GM19438 (cell line): ENCODE results near the gene SLAMF1.

Experiments
- ATAC-seq: cut with Tn5 transposase; IDR thresholded peaks from one replicate; pipeline ENCODE4 v1.9.1; 2021; ENCODE audit warnings: low read depth; ENCODE audit not compliant: unreplicated experiment

SLAMF1 gene

GRCh38 chr1:160625725-160626498, 20.9 kb downstream of the SLAMF1 start:
- ATAC-seq, result no peak

GRCh38 chr1:160625321-160625720, 21.5 kb downstream of the SLAMF1 start:
- ATAC-seq, result no peak

- no peak for ATAC-seq
These were observed 22.4 kb downstream of the SLAMF1 start for GRCh38 chr1:160624464-160624863.

- ATAC-seq, result no peak
These were observed 23.0 kb downstream of the SLAMF1 start for GRCh38 chr1:160623862-160624261.

- no peak for ATAC-seq
These were observed 23.6 kb downstream of the SLAMF1 start for GRCh38 chr1:160623227-160623633.

GRCh38 chr1:160622501-160623226, 24.2 kb downstream of the SLAMF1 start:
- ATAC-seq, result no peak

GRCh38 chr1:160621633-160622413, 25.0 kb downstream of the SLAMF1 start:
- ATAC-seq, result no peak

- no peak for ATAC-seq
These were observed 25.8 kb downstream of the SLAMF1 start for GRCh38 chr1:160620942-160621632.

- no peak for ATAC-seq
These were observed 27.0 kb downstream of the SLAMF1 start for GRCh38 chr1:160619742-160620277.

GRCh38 chr1:160618763-160619274, 28.0 kb downstream of the SLAMF1 start:
- no peak for ATAC-seq

GRCh38 chr1:160618327-160618726, 28.5 kb downstream of the SLAMF1 start:
- no peak for ATAC-seq

GRCh38 chr1:160615660-160616059, 31.2 kb downstream of the SLAMF1 start:
- no peak for ATAC-seq

- no peak for ATAC-seq
These were observed 32.4 kb downstream of the SLAMF1 start for GRCh38 chr1:160614410-160614809.

- ATAC-seq, result no peak
These were observed 34.1 kb downstream of the SLAMF1 start for GRCh38 chr1:160612613-160613218.

GRCh38 chr1:160610569-160611242, 36.1 kb downstream of the SLAMF1 start:
- no peak for ATAC-seq

- ATAC-seq, result no peak
These were observed 37.9 kb downstream of the SLAMF1 start for GRCh38 chr1:160608941-160609340.

GRCh38 chr1:160608514-160608913, 38.3 kb downstream of the SLAMF1 start:
- ATAC-seq, result no peak

GRCh38 chr1:160608057-160608456, 38.8 kb downstream of the SLAMF1 start:
- ATAC-seq, result no peak

GRCh38 chr1:160607672-160608032, 39.2 kb downstream of the SLAMF1 start:
- no peak for ATAC-seq
